Measurements from ENCODE around the gene ATG7.

The ATG7 gene

GRCh38 chr3:11287404-11287803 is 15.2 kb downstream of the ATG7 start:
- TF ChIP-seq SUZ12 (IDR thresholded peaks at IDR 0.05; ENCODE audit: extremely low read depth, insufficient read depth, insufficient read length): no peak
- Histone ChIP-seq H3K36me3 (ENCODE audit: insufficient read depth, insufficient read length, low read length) (peaks cover 9% of the 10 kb centered on the region), H3K9ac (ENCODE audit: insufficient read length, low read depth) (no peak overlapping the region)

GRCh38 chr3:11288021-11288491 is 15.9 kb downstream of the ATG7 start:
- TF ChIP-seq SUZ12 (IDR thresholded peaks at IDR 0.05; ENCODE audit: extremely low read depth, insufficient read depth, insufficient read length): no peak
- TF ChIP-seq YY1 (IDR thresholded peaks at IDR 0.05; ENCODE audit: insufficient read depth, insufficient read length): no peak
- TF ChIP-seq ZNF274 (IDR thresholded peaks at IDR 0.05; ENCODE audit: low read depth, low read length): no peak
- no peak overlapping the region for H3K9ac ChIP-seq (ENCODE audit: insufficient read length, low read depth)
- H3K36me3 ChIP-seq (ENCODE audit: insufficient read depth, insufficient read length, low read length): peaks cover 3% of the 10 kb centered on the region
- H3K27me3 ChIP-seq (ENCODE audit: insufficient read depth, insufficient read length): no peaks in the 10 kb centered on the region
- no peaks in the 10 kb centered on the region for H3K9me3 ChIP-seq (ENCODE audit: insufficient read depth, low read length)
- no peak overlapping the region for H3K4me3 ChIP-seq (ENCODE audit: insufficient read length, low read depth)
- no peaks in the 10 kb centered on the region for H3K4me1 ChIP-seq (ENCODE audit: insufficient read depth, insufficient read length)
- no peak for DNase-seq (ENCODE audit: low read depth, low spot score)

More at GRCh38 chr3:11287404-11287803, 15.2 kb downstream of the ATG7 start:
- Histone ChIP-seq H3K4me3 (ENCODE audit: insufficient read length, low read depth) (no peak overlapping the region), H3K9me3 (ENCODE audit: insufficient read depth, low read length) (no peaks in the 10 kb centered on the region), H3K27me3 (ENCODE audit: insufficient read depth, insufficient read length) (no peaks in the 10 kb centered on the region), H3K4me1 (ENCODE audit: insufficient read depth, insufficient read length) (no peaks in the 10 kb centered on the region)
- no peak for DNase-seq (ENCODE audit: low read depth, low spot score)

- TF ChIP-seq YY1 (IDR thresholded peaks at IDR 0.05; ENCODE audit: insufficient read depth, insufficient read length) (no peak), SUZ12 (IDR thresholded peaks at IDR 0.05; ENCODE audit: extremely low read depth, insufficient read depth, insufficient read length) (no peak), ZNF274 (IDR thresholded peaks at IDR 0.05; ENCODE audit: low read depth, low read length) (no peak)
- Histone ChIP-seq H3K9me3 (ENCODE audit: insufficient read depth, low read length) (no peaks in the 10 kb centered on the region), H3K9ac (ENCODE audit: insufficient read length, low read depth) (no peak overlapping the region), H3K36me3 (ENCODE audit: insufficient read depth, insufficient read length, low read length) (peaks cover 2% of the 10 kb centered on the region), H3K4me1 (ENCODE audit: insufficient read depth, insufficient read length) (no peaks in the 10 kb centered on the region), H3K4me3 (ENCODE audit: insufficient read length, low read depth) (no peak overlapping the region), H3K27me3 (ENCODE audit: insufficient read depth, insufficient read length) (no peaks in the 10 kb centered on the region)
- no peak for DNase-seq (ENCODE audit: low read depth, low spot score)
Observed at GRCh38 chr3:11288786-11289637, 16.8 kb downstream of the ATG7 start.

- H3K4me1 ChIP-seq (ENCODE audit: insufficient read depth, insufficient read length): no peaks in the 10 kb centered on the region
- H3K27me3 ChIP-seq (ENCODE audit: insufficient read depth, insufficient read length): no peaks in the 10 kb centered on the region
- H3K36me3 ChIP-seq (ENCODE audit: insufficient read depth, insufficient read length, low read length): peaks cover 2% of the 10 kb centered on the region
- H3K4me3 ChIP-seq (ENCODE audit: insufficient read length, low read depth): no peak overlapping the region
- no peak overlapping the region for H3K9ac ChIP-seq (ENCODE audit: insufficient read length, low read depth)
- no peak for DNase-seq (ENCODE audit: low read depth, low spot score)
- no peaks in the 10 kb centered on the region for H3K9me3 ChIP-seq (ENCODE audit: insufficient read depth, low read length)
- TF ChIP-seq ZNF274 (IDR thresholded peaks at IDR 0.05; ENCODE audit: low read depth, low read length) (no peak), SUZ12 (IDR thresholded peaks at IDR 0.05; ENCODE audit: extremely low read depth, insufficient read depth, insufficient read length) (no peak), YY1 (IDR thresholded peaks at IDR 0.05; ENCODE audit: insufficient read depth, insufficient read length) (no peak)
Observed at GRCh38 chr3:11289864-11290263, 17.7 kb downstream of the ATG7 start.

- Histone ChIP-seq H3K9ac (ENCODE audit: insufficient read length, low read depth) (no peak overlapping the region), H3K36me3 (ENCODE audit: insufficient read depth, insufficient read length, low read length) (peaks cover 2% of the 10 kb centered on the region), H3K4me3 (ENCODE audit: insufficient read length, low read depth) (no peak overlapping the region), H3K27me3 (ENCODE audit: insufficient read depth, insufficient read length) (no peaks in the 10 kb centered on the region), H3K9me3 (ENCODE audit: insufficient read depth, low read length) (no peaks in the 10 kb centered on the region), H3K4me1 (ENCODE audit: insufficient read depth, insufficient read length) (no peaks in the 10 kb centered on the region)
- TF ChIP-seq YY1 (IDR thresholded peaks at IDR 0.05; ENCODE audit: insufficient read depth, insufficient read length) (no peak), ZNF274 (IDR thresholded peaks at IDR 0.05; ENCODE audit: low read depth, low read length) (no peak), SUZ12 (IDR thresholded peaks at IDR 0.05; ENCODE audit: extremely low read depth, insufficient read depth, insufficient read length) (no peak)
- no peak for DNase-seq (ENCODE audit: low read depth, low spot score)
Observed at GRCh38 chr3:11290743-11291680, 18.8 kb downstream of the ATG7 start.

- H3K4me1 ChIP-seq (ENCODE audit: insufficient read depth, insufficient read length): no peaks in the 10 kb centered on the region
- peaks cover 2% of the 10 kb centered on the region for H3K36me3 ChIP-seq (ENCODE audit: insufficient read depth, insufficient read length, low read length)
- no peak overlapping the region for H3K9ac ChIP-seq (ENCODE audit: insufficient read length, low read depth)
- TF ChIP-seq SUZ12 (IDR thresholded peaks at IDR 0.05; ENCODE audit: extremely low read depth, insufficient read depth, insufficient read length): no peak
- TF ChIP-seq ZNF274 (IDR thresholded peaks at IDR 0.05; ENCODE audit: low read depth, low read length): no peak
- TF ChIP-seq YY1 (IDR thresholded peaks at IDR 0.05; ENCODE audit: insufficient read depth, insufficient read length): no peak
- H3K27me3 ChIP-seq (ENCODE audit: insufficient read depth, insufficient read length): no peaks in the 10 kb centered on the region
- no peaks in the 10 kb centered on the region for H3K9me3 ChIP-seq (ENCODE audit: insufficient read depth, low read length)
- DNase-seq (ENCODE audit: low read depth, low spot score): no peak
- no peak overlapping the region for H3K4me3 ChIP-seq (ENCODE audit: insufficient read length, low read depth)
Observed at GRCh38 chr3:11291808-11292207, 19.6 kb downstream of the ATG7 start.

- H3K4me3 ChIP-seq (ENCODE audit: insufficient read length, low read depth): no peak overlapping the region
- no peak for DNase-seq (ENCODE audit: low read depth, low spot score)
- no peaks in the 10 kb centered on the region for H3K4me1 ChIP-seq (ENCODE audit: insufficient read depth, insufficient read length)
- TF ChIP-seq YY1 (IDR thresholded peaks at IDR 0.05; ENCODE audit: insufficient read depth, insufficient read length): no peak
- H3K36me3 ChIP-seq (ENCODE audit: insufficient read depth, insufficient read length, low read length): peaks cover 26% of the 10 kb centered on the region
- H3K9me3 ChIP-seq (ENCODE audit: insufficient read depth, low read length): no peaks in the 10 kb centered on the region
- H3K9ac ChIP-seq (ENCODE audit: insufficient read length, low read depth): no peak overlapping the region
- no peaks in the 10 kb centered on the region for H3K27me3 ChIP-seq (ENCODE audit: insufficient read depth, insufficient read length)
Observed at GRCh38 chr3:11297126-11297525, 24.9 kb downstream of the ATG7 start.
